H9 (cell line): Measurements from ENCODE around the gene ENOSF1. TPM values are rescaled to one million over a fixed set of nuclear protein-coding genes. Genes with fewer than 3 reads are reported as not detected.

ENCODE experiments used
- DNase-seq: peaks from one replicate; pipeline ENCODE4 v3.0.0-alpha.2; 2017
- H2AFZ ChIP-seq: one replicate; pipeline ENCODE4 v1.6.1; 2013; ENCODE audit warnings: mild to moderate bottlenecking, low read length, control low read depth, moderate library complexity
- H2AK5ac ChIP-seq: 2 replicates; pipeline ENCODE4 v1.6.1; 2013; ENCODE audit warnings: low read length, control low read depth, mixed read lengths; ENCODE audit not compliant: insufficient read length
- H2BK120ac ChIP-seq: one replicate; pipeline ENCODE4 v1.6.1; 2013; ENCODE audit warnings: low read depth, mild to moderate bottlenecking, low read length, control low read depth, inconsistent platforms; ENCODE audit not compliant: poor library complexity, severe bottlenecking
- H2BK12ac ChIP-seq: 2 replicates; pipeline ENCODE4 v1.6.1; 2013; ENCODE audit warnings: low read length, control low read depth, mixed read lengths, low read depth; ENCODE audit not compliant: insufficient read length
- H2BK15ac ChIP-seq: 2 replicates; pipeline ENCODE4 v1.6.1; 2013; ENCODE audit warnings: low read depth, low read length, control low read depth
- H2BK20ac ChIP-seq: one replicate; pipeline ENCODE4 v1.6.1; 2013; ENCODE audit warnings: low read depth, mild to moderate bottlenecking, low read length, control low read depth, inconsistent platforms; ENCODE audit not compliant: poor library complexity, severe bottlenecking
- H2BK5ac ChIP-seq: 2 replicates; pipeline ENCODE4 v1.6.1; 2013; ENCODE audit warnings: low read length, control low read depth, mixed read lengths; ENCODE audit not compliant: insufficient read length
- H3K14ac ChIP-seq: 2 replicates; pipeline ENCODE4 v1.6.1; 2013; ENCODE audit warnings: low read length, control low read depth; ENCODE audit not compliant: insufficient read depth
- H3K18ac ChIP-seq: 2 replicates; pipeline ENCODE4 v1.6.1; 2013; ENCODE audit warnings: low read depth, mild to moderate bottlenecking, mixed read lengths, low read length, control low read depth; ENCODE audit not compliant: insufficient read length
- H3K23ac ChIP-seq: 2 replicates; pipeline ENCODE4 v1.6.1; 2013; ENCODE audit warnings: low read length, control low read depth, mixed read lengths, low read depth; ENCODE audit not compliant: insufficient read length
- H3K23me2 ChIP-seq: 2 replicates; pipeline ENCODE4 v1.6.1; 2013; ENCODE audit warnings: low read depth, mild to moderate bottlenecking, mixed read lengths, low read length, control low read depth; ENCODE audit not compliant: insufficient read length, poor library complexity, severe bottlenecking
- H3K27ac ChIP-seq: 2 replicates; pipeline ENCODE4 v1.5.1; 2013; ENCODE audit warnings: low read length, control low read depth, mixed read lengths, low read depth; ENCODE audit not compliant: insufficient read length
- H3K27me3 ChIP-seq: 2 replicates; pipeline ENCODE4 v1.6.1; 2013; ENCODE audit warnings: low read length, control low read depth, inconsistent platforms; ENCODE audit not compliant: insufficient read depth
- H3K4ac ChIP-seq: 2 replicates; pipeline ENCODE4 v1.6.1; 2013; ENCODE audit warnings: low read depth, mild to moderate bottlenecking, control low read depth, inconsistent platforms, low read length, moderate library complexity
- H3K4me1 ChIP-seq: 2 replicates; pipeline ENCODE4 v1.6.1; 2013; ENCODE audit warnings: low read length, control low read depth, inconsistent platforms; ENCODE audit not compliant: insufficient read depth
- H3K4me2 ChIP-seq: 2 replicates; pipeline ENCODE4 v1.6.1; 2013; ENCODE audit warnings: low read length, control low read depth, mixed read lengths; ENCODE audit not compliant: insufficient read length, insufficient read depth
- H3K56ac ChIP-seq: 2 replicates; pipeline ENCODE4 v1.6.1; 2013; ENCODE audit warnings: low read depth, mild to moderate bottlenecking, mixed read lengths, low read length, control low read depth; ENCODE audit not compliant: insufficient read length
- H3K79me1 ChIP-seq: 2 replicates; pipeline ENCODE4 v1.6.1; 2013; ENCODE audit warnings: low read depth, mild to moderate bottlenecking, moderate library complexity, low read length, control low read depth, inconsistent platforms; ENCODE audit not compliant: insufficient read depth, poor library complexity, severe bottlenecking
- H3K79me2 ChIP-seq: 2 replicates; pipeline ENCODE4 v1.6.1; 2013; ENCODE audit warnings: low read length, control low read depth, inconsistent platforms; ENCODE audit not compliant: insufficient read depth
- H3K9ac ChIP-seq: 2 replicates; pipeline ENCODE4 v1.6.1; 2013; ENCODE audit warnings: low read length, control low read depth, mixed read lengths; ENCODE audit not compliant: insufficient read length; ENCODE audit errors: extremely low read depth
- H3K9me3 ChIP-seq: one replicate; pipeline ENCODE4 v1.6.1; 2013; ENCODE audit warnings: low read depth, low read length, inconsistent platforms; ENCODE audit not compliant: control insufficient read depth
- H3T11ph ChIP-seq: one replicate; pipeline ENCODE4 v1.6.1; 2013; ENCODE audit warnings: mild to moderate bottlenecking, low read length, control low read depth, inconsistent platforms
- H4K20me1 ChIP-seq: one replicate; pipeline ENCODE4 v1.6.1; 2013; ENCODE audit not compliant: control insufficient read depth, insufficient read length, insufficient read depth
- H4K5ac ChIP-seq: 2 replicates; pipeline ENCODE4 v1.6.1; 2013; ENCODE audit warnings: low read depth, mild to moderate bottlenecking, mixed read lengths, low read length, control low read depth; ENCODE audit not compliant: insufficient read length
- H4K8ac ChIP-seq: replicated peaks from 2 replicates; pipeline ENCODE4 v1.6.1; 2013; ENCODE audit warnings: low read length, control low read depth, mixed read lengths, low read depth; ENCODE audit not compliant: insufficient read length
- H4K91ac ChIP-seq: 2 replicates; pipeline ENCODE4 v1.6.1; 2013; ENCODE audit warnings: low read depth, mild to moderate bottlenecking, moderate library complexity, mixed read lengths, low read length, control low read depth; ENCODE audit not compliant: insufficient read length
- H3K27ac Mint-ChIP-seq, 3 experiments: 2 replicates in 2 of 3; 3 replicates in 1 of 3; pipeline ENCODE4 v1.8.0; 2020 to 2021; ENCODE audit warnings: mixed read lengths in 3 of 3, mild to moderate bottlenecking in 1 of 3, moderate library complexity in 1 of 3
- H3K27me3 Mint-ChIP-seq: 2 replicates; pipeline ENCODE4 v1.8.0; 2021; ENCODE audit warnings: low read depth, mild to moderate bottlenecking, moderate library complexity, mixed read lengths
- H3K36me3 Mint-ChIP-seq, 3 experiments: 2 replicates in 2 of 3; 3 replicates in 1 of 3; pipeline ENCODE4 v1.8.0; 2020 to 2021; ENCODE audit warnings: low read depth in 3 of 3, mixed read lengths in 3 of 3; ENCODE audit not compliant: insufficient read depth in 1 of 3
- H3K4me1 Mint-ChIP-seq, 2 experiments: 2 replicates each; pipeline ENCODE4 v1.8.0; 2020; ENCODE audit warnings: mixed read lengths in 2 of 2
- H3K4me3 Mint-ChIP-seq, 2 experiments: 2 replicates in 1 of 2; 3 replicates in 1 of 2; pipeline ENCODE4 v1.8.0; 2020 to 2021; ENCODE audit warnings: mild to moderate bottlenecking in 2 of 2, mixed read lengths in 2 of 2, moderate library complexity in 1 of 2
- H3K9me3 Mint-ChIP-seq, 2 experiments: 2 replicates in 1 of 2; 3 replicates in 1 of 2; pipeline ENCODE4 v1.8.0; 2020; ENCODE audit warnings: mild to moderate bottlenecking in 2 of 2, mixed read lengths in 2 of 2, moderate library complexity in 1 of 2
- WGBS: extraction: QIAGEN DNeasy Blood & Tissue Kit; methylation state at CpG from one replicate; pipeline ENCODE4 v1.1.7; 2013; ENCODE audit warnings: missing lambda C conversion rate, low lambda C conversion rate, mixed read lengths; ENCODE audit not compliant: insufficient read length; ENCODE audit errors: extremely low coverage; 5-methylcytosine and 5-hydroxymethylcytosine counted together
- total RNA-seq: library from RNA; stranded (reverse); gene quantifications from 2 replicates; pipeline ENCODE4 v1.2.1, GENCODE V29; 2021
- TF ChIP-seq, protein P1 (sequence below): fragments of 200-600 bp; sonication (generic); conservative IDR thresholded peaks from 3 replicates; pipeline ENCODE4 v1.8.0; 2021; ENCODE audit warnings: antibody characterized with exemption, mild to moderate bottlenecking

The ENOSF1 gene
- total RNA-seq, 1 experiment from 2014 or later, result 40.3 TPM

DNA sequence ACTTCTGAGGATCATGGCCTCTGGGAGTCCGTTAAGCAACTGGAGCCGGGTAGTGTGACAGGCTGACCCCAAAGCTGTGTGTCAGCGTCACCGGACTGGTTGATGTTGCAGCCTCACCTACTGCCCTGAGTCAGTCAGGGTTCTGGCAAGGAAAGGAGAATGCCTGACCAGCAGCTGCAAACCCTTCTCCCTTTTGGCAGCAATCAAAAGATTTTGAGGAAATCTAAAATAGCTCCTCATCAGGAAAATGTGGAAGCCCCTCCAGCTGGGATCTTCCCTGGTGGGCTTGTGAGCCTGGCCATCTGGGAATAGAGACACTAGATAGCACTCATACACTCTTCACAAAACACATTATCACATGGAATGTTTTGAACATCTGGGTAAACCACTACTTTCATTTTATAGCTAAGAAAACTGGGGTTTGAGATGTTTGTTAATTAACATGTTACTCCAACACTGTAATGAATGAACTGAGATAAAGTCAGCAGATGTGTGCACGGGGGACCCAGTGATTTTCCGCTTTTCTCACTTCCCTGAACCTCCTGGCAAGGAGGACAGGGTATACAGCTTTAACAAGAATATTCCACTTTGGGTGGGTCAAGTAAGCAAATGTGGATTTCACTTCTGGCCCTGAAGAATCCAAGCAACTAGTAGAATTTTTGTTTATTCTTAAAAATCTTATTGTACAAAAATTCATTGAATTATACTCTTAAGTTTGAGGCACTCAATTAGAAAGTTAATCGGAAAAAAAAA is 91.0 kb downstream of the ENOSF1 start:
- Histone ChIP-seq H3K79me1 (no peaks in the 10 kb centered on the region), H3K79me2 (no peaks in the 10 kb centered on the region), H3K23me2 (no peaks in the 10 kb centered on the region), H4K5ac (no peak overlapping the region), H2BK120ac (no peak overlapping the region), H2BK15ac (no peak overlapping the region), H4K20me1 (no peaks in the 10 kb centered on the region), H3K23ac (no peak overlapping the region), H3K14ac (no peak overlapping the region), H2BK20ac (no peak overlapping the region), H3K4me2 (no peak overlapping the region), H3K18ac (peak overlapping the region; percentile 58), H3K56ac (no peak overlapping the region), H3K4me1 (no peaks in the 10 kb centered on the region), H2BK5ac (no peak overlapping the region), H3K9ac (no peak overlapping the region), H3T11ph (no peak overlapping the region), H4K8ac (no peak overlapping the region), H2BK12ac (no peak overlapping the region), H3K9me3 (no peaks in the 10 kb centered on the region), H3K27ac (no peak overlapping the region), H2AFZ (no peak overlapping the region), H3K4ac (no peak overlapping the region), H4K91ac (no peak overlapping the region), H2AK5ac (no peak overlapping the region), H3K27me3 (no peaks in the 10 kb centered on the region)
- peaks cover 7% of the 10 kb centered on the region for H3K27me3 Mint-ChIP-seq
- WGBS, result no CpG with 5 or more reads among the region's 7 CpGs
- no peak for DNase-seq
- peak overlapping the region in 1 of 3 experiments; percentile 66; a peak in 1 of 7 replicates for H3K27ac Mint-ChIP-seq
- H3K4me3 Mint-ChIP-seq, result no peak overlapping the region
- no peaks in the 10 kb centered on the region for H3K9me3 Mint-ChIP-seq
- TF ChIP-seq, protein P1, sequence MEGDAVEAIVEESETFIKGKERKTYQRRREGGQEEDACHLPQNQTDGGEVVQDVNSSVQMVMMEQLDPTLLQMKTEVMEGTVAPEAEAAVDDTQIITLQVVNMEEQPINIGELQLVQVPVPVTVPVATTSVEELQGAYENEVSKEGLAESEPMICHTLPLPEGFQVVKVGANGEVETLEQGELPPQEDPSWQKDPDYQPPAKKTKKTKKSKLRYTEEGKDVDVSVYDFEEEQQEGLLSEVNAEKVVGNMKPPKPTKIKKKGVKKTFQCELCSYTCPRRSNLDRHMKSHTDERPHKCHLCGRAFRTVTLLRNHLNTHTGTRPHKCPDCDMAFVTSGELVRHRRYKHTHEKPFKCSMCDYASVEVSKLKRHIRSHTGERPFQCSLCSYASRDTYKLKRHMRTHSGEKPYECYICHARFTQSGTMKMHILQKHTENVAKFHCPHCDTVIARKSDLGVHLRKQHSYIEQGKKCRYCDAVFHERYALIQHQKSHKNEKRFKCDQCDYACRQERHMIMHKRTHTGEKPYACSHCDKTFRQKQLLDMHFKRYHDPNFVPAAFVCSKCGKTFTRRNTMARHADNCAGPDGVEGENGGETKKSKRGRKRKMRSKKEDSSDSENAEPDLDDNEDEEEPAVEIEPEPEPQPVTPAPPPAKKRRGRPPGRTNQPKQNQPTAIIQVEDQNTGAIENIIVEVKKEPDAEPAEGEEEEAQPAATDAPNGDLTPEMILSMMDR, result no peak
- peaks cover 6 to 8% of the 10 kb centered on the region in 2 experiments for H3K4me1 Mint-ChIP-seq
- H3K36me3 Mint-ChIP-seq, result no peaks in the 10 kb centered on the region

Other genes with a start within 250 kb of the ENOSF1 start
- 0.59 and 0.70 TPM in 2 replicates for gene COLEC12, start 211.9 kb downstream of the ENOSF1 start, total RNA-seq
- not detected in 2 replicates for gene CETN1, start 132.2 kb downstream of the ENOSF1 start, total RNA-seq
- 0.13 and 0.22 TPM in 2 replicates for gene CLUL1, start 115.6 kb downstream of the ENOSF1 start, total RNA-seq
- 135 and 140 TPM in 2 replicates for gene TYMS, start 55.0 kb downstream of the ENOSF1 start, total RNA-seq
- 86.9 and 89.2 TPM in 2 replicates for gene YES1, start 99.6 kb upstream of the ENOSF1 start, total RNA-seq
- gene ADCYAP1, start 192.2 kb upstream of the ENOSF1 start, total RNA-seq, result not detected in 2 replicates